ENCODE results near the gene EN2.

EN2 gene

GRCh38 chr7:155458111-155458877 lies at the start of gene EN2:
Gene EN2 (plus strand): TSS chr7:155458129. CDS start chr7:155458378, 249 bp downstream.
- no peaks in the 10 kb centered on the region for H3K9me3 Mint-ChIP-seq
- no peak for DNase-seq
- H3K27ac Mint-ChIP-seq, result peak within 1 kb of the TSS; percentile 62
- H3K27me3 Mint-ChIP-seq, result peaks cover 96% of the 10 kb centered on the region
- H3K4me1 Mint-ChIP-seq, result peaks cover 10% of the 10 kb centered on the region
- H3K4me3 Mint-ChIP-seq, result peak within 1 kb of the TSS; percentile 53
- no peaks in the 10 kb centered on the region for H3K36me3 Mint-ChIP-seq
- CTCF ChIA-PET, result no interaction called here

- no peak overlapping the region for H3K4me3 Mint-ChIP-seq
- H3K9me3 Mint-ChIP-seq, result no peaks in the 10 kb centered on the region
These were observed 49.0 kb upstream of the EN2 start for GRCh38 chr7:155408651-155409586.

GRCh38 chr7:155409980-155410379 lies 47.9 kb upstream of the EN2 start:
- CTCF ChIA-PET, result no interaction called here
- Mint-ChIP-seq H3K4me1 (no peaks in the 10 kb centered on the region), H3K27ac (no peak overlapping the region), H3K27me3 (peaks cover 50% of the 10 kb centered on the region), H3K9me3 (no peaks in the 10 kb centered on the region), H3K4me3 (no peak overlapping the region), H3K36me3 (no peaks in the 10 kb centered on the region)
- DNase-seq, result no peak

More at GRCh38 chr7:155408651-155409586, 49.0 kb upstream of the EN2 start:
- no peak for DNase-seq
- H3K27me3 Mint-ChIP-seq, result peaks cover 60% of the 10 kb centered on the region
- no peak overlapping the region for H3K27ac Mint-ChIP-seq
- no peaks in the 10 kb centered on the region for H3K4me1 Mint-ChIP-seq
- CTCF ChIA-PET, result no interaction called here
- no peaks in the 10 kb centered on the region for H3K36me3 Mint-ChIP-seq

- Mint-ChIP-seq H3K27ac (no peak overlapping the region), H3K27me3 (peaks cover 45% of the 10 kb centered on the region), H3K4me3 (no peak overlapping the region), H3K4me1 (no peaks in the 10 kb centered on the region), H3K36me3 (no peaks in the 10 kb centered on the region), H3K9me3 (no peaks in the 10 kb centered on the region)
- CTCF ChIA-PET, result no interaction called here
- no peak for DNase-seq
These were observed 47.5 kb upstream of the EN2 start for GRCh38 chr7:155410431-155410830.

GRCh38 chr7:155411718-155412415 lies 46.1 kb upstream of the EN2 start:
- no peak overlapping the region for H3K27ac Mint-ChIP-seq
- H3K4me1 Mint-ChIP-seq, result no peaks in the 10 kb centered on the region
- peaks cover 34% of the 10 kb centered on the region for H3K27me3 Mint-ChIP-seq
- no peak overlapping the region for H3K4me3 Mint-ChIP-seq
- H3K36me3 Mint-ChIP-seq, result no peaks in the 10 kb centered on the region
- no peaks in the 10 kb centered on the region for H3K9me3 Mint-ChIP-seq
- no peak for DNase-seq
- CTCF ChIA-PET, result interaction anchor here (0.6 kb wide), 1 partner anchor 1032 kb away, joined by 3 read pairs; no protein-coding TSS in a partner anchor

GRCh38 chr7:155412416-155413253 lies 45.3 kb upstream of the EN2 start:
- no peaks in the 10 kb centered on the region for H3K36me3 Mint-ChIP-seq
- H3K4me1 Mint-ChIP-seq, result no peaks in the 10 kb centered on the region
- H3K27ac Mint-ChIP-seq, result no peak overlapping the region
- peaks cover 34% of the 10 kb centered on the region for H3K27me3 Mint-ChIP-seq
- CTCF ChIA-PET, result no interaction called here
- H3K9me3 Mint-ChIP-seq, result no peaks in the 10 kb centered on the region
- H3K4me3 Mint-ChIP-seq, result no peak overlapping the region
- peak; percentile 66 for DNase-seq

GRCh38 chr7:155414547-155415492 lies 43.1 kb upstream of the EN2 start:
- Mint-ChIP-seq H3K4me1 (no peaks in the 10 kb centered on the region), H3K36me3 (no peaks in the 10 kb centered on the region), H3K27ac (no peak overlapping the region), H3K9me3 (no peaks in the 10 kb centered on the region), H3K27me3 (peaks cover 21% of the 10 kb centered on the region), H3K4me3 (no peak overlapping the region)
- DNase-seq, result no peak
- CTCF ChIA-PET, result no interaction called here

- DNase-seq, result no peak
- H3K9me3 Mint-ChIP-seq, result no peaks in the 10 kb centered on the region
- CTCF ChIA-PET, result no interaction called here
- H3K36me3 Mint-ChIP-seq, result no peaks in the 10 kb centered on the region
- peaks cover 11% of the 10 kb centered on the region for H3K27me3 Mint-ChIP-seq
- H3K27ac Mint-ChIP-seq, result no peak overlapping the region
- H3K4me1 Mint-ChIP-seq, result no peaks in the 10 kb centered on the region
- H3K4me3 Mint-ChIP-seq, result no peak overlapping the region
These were observed 41.1 kb upstream of the EN2 start for GRCh38 chr7:155416646-155417380.

GRCh38 chr7:155418304-155418703 lies 39.6 kb upstream of the EN2 start:
- no peak for DNase-seq
- Mint-ChIP-seq H3K27me3 (peaks cover 4% of the 10 kb centered on the region), H3K36me3 (no peaks in the 10 kb centered on the region), H3K4me3 (no peak overlapping the region), H3K4me1 (no peaks in the 10 kb centered on the region), H3K9me3 (no peaks in the 10 kb centered on the region), H3K27ac (no peak overlapping the region)
- CTCF ChIA-PET, result no interaction called here

- Mint-ChIP-seq H3K9me3 (no peaks in the 10 kb centered on the region), H3K36me3 (no peaks in the 10 kb centered on the region), H3K4me3 (no peak overlapping the region), H3K27ac (no peak overlapping the region), H3K27me3 (peaks cover 4% of the 10 kb centered on the region), H3K4me1 (no peaks in the 10 kb centered on the region)
- no peak for DNase-seq
- CTCF ChIA-PET, result no interaction called here
These were observed 38.8 kb upstream of the EN2 start for GRCh38 chr7:155418941-155419755.

GRCh38 chr7:155420116-155420515 lies 37.8 kb upstream of the EN2 start:
- CTCF ChIA-PET, result no interaction called here
- DNase-seq, result no peak
- Mint-ChIP-seq H3K27ac (no peak overlapping the region), H3K4me3 (no peak overlapping the region), H3K36me3 (no peaks in the 10 kb centered on the region), H3K27me3 (peaks cover 4% of the 10 kb centered on the region), H3K9me3 (no peaks in the 10 kb centered on the region), H3K4me1 (no peaks in the 10 kb centered on the region)

- H3K4me1 Mint-ChIP-seq, result no peaks in the 10 kb centered on the region
- no peaks in the 10 kb centered on the region for H3K36me3 Mint-ChIP-seq
- peaks cover 4% of the 10 kb centered on the region for H3K27me3 Mint-ChIP-seq
- CTCF ChIA-PET, result no interaction called here
- no peaks in the 10 kb centered on the region for H3K9me3 Mint-ChIP-seq
- no peak for DNase-seq
- H3K4me3 Mint-ChIP-seq, result no peak overlapping the region
- H3K27ac Mint-ChIP-seq, result no peak overlapping the region
These were observed 35.8 kb upstream of the EN2 start for GRCh38 chr7:155422151-155422550.
